A549 (cell line): ENCODE data around the gene OGDH.

Source experiments
- CTCF ChIP-seq: fragments of >200 bp; sonication (Bioruptor Twin); formaldehyde crosslinking; IDR thresholded peaks from 3 replicates; pipeline ENCODE4 v1.5.1; 2016
- POLR2AphosphoS2 ChIP-seq: conservative IDR thresholded peaks from 2 replicates; pipeline ENCODE4 v1.6.1; 2012; ENCODE audit warnings: low read length, improper control_type of control experiment, inconsistent platforms
- TF ChIP-seq, protein P1 (sequence below): IDR thresholded peaks from 2 replicates; pipeline ENCODE4 v1.6.1; 2012

GRCh38 chr7:44727158-44727936 lies 120.9 kb downstream of the OGDH start:
- TF ChIP-seq, protein P1, sequence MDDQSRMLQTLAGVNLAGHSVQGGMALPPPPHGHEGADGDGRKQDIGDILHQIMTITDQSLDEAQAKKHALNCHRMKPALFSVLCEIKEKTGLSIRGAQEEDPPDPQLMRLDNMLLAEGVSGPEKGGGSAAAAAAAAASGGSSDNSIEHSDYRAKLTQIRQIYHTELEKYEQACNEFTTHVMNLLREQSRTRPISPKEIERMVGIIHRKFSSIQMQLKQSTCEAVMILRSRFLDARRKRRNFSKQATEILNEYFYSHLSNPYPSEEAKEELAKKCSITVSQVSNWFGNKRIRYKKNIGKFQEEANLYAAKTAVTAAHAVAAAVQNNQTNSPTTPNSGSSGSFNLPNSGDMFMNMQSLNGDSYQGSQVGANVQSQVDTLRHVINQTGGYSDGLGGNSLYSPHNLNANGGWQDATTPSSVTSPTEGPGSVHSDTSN, result no peak
- TF ChIP-seq POLR2AphosphoS2 (no peak), CTCF (no peak)
